ENCODE measurements around the gene TP73.
A peak's percentile ranks its signal among the peaks of the same experiment; 100 is the strongest.
"Not testable (repeated sequence)": the region's sequence is repeated elsewhere in the genome, so short reads cannot be mapped to it uniquely, and the experiment has no call there.

Gene TP73

DNA sequence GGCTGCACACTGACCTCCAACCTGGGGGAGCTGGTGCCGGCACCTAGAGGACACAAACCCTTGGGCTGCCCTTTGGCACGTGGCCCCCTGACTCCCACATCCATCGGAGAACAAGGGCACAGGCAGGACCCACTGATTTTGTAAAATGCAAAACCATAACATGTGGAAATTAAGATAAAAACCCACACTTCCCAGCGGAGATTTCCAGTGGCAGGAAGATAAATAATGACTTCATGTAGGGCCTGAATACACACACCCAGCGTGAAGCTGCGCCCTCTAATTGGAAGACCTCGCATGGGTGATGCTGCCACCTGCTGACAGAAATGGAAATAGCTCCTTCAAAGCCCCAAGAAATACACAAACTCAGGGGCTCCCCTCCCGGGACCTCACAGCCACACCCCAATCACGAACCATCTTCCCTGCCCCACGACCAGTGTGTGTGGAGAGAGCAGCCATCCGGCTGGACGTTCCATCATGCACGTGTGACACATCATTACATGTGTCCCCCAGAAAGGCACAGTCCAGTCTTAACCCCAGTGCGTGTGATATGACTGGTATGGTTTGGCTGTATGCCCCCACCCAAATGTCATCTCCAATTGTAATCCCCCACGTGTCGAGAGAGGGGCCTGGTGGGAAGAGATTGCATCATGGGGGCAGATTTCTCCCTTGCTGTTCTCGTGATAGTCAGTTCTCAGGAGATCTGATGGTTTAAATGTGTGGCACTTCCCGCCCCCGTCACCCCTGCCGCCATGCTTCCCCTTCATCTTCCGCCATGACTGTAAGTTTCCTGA is 33.2 kb upstream of the TP73 start:
- peak; percentile 67 for DNase-seq

DNA sequence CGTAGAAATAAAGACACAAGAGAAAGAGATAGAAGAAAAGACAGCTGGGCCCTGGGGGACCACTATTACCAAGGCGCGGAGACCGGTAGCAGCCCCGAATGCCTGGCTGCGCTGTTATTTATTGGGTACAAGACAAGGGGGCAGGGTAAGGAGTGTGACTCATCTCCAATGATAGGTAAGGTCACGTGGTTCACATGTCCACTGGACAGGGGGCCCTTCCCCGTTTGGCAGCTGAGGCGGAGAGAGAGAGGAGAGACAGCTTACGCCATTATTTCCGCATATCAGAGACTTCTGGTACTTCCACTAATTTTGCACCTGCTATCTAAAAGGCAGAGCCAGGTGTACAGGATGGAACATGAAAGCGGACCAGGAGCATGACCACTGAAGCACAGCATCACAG is 31.6 kb upstream of the TP73 start:
- DNase-seq = no peak

GRCh38 chr1:3621151-3621671 is 31.1 kb upstream of the TP73 start:
- DNase-seq = not testable (repeated sequence)

GRCh38 chr1:3622102-3622501 is 30.2 kb upstream of the TP73 start:
- not testable (repeated sequence) for DNase-seq

DNA sequence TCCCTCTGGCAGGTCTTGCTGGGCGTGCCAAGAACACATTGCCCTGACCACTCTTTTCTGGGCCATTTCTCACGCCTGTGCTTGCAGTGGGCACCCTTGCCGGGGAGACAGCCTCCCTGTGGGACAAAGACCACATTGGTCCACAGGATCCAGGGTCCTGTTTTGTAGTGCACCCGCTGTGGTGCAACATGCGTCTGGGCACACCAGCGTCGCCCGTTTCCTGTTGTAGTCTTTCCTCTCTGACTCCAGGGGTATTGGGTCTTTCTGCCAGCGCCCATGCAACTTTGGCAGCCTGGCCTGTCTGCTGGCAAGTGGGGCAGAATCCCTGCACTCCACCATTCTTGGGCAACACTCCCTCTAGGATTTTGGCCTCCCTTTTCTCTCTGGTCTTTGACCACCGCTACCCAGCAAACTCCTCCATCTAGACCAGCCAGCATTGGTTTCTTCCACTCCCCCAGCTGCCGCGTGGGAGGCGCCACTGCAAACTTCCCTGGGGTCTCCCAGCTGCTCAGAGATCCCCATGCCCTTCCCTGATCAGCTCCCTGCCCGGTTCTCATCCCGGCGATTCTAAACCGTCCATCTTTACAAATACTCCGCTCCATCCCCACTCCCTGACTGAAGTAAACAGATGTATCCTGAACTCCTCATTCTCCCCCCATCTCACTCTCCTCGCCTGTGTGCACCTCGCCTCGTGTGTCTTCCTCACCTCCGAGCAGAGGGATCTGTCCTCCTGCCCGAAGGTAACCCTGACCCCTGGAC is 28.7 kb upstream of the TP73 start:
- no peak for DNase-seq

DNA sequence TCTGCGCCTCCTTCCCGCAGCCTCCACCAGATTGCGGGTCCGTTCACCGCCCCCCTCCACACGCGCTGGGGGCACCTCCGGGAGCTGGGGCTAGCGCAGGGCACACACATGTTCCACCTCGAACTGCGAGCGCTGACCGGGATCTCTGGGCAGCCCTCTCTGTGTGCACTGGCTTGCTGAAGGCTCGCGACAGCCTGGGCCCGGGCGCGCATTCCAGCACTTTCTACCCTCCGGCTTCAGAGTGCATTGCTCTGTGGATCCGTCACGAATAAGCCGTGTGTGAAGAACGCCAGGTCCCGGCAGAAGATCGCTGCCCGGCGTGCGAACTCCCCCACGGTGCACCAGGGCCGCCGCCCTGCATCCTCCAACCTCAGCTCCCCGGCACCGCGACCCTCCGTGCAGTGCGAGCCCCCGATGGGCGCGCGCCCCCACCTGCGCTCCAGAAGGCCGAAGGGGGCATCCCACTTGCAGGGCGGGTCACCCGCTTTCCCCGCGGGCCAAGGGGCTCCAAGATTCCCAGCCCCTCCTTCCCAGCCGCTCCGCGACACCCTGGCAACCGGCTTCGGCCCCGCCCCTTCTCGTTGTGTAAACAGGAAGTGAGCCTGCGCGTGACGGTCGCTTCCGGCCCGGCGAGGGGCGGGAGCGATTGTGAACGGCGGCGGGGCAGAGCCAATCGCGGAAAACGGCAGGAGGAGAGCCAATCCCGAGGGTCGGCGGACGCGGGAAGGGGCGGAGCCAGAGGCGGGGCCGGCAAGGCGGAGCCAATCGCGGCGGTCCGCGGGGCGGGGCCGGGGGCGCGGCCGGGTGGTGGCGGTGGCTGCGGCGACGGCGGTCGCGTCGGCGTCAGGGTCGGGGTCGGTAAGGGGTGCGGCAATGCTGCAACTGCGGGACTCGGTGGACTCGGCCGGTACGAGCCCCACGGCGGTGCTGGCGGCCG is 27.8 kb upstream of the TP73 start, which contains the start of gene TPRG1L:
TSS of gene TPRG1L (plus strand) at position 816 of the 937 bp plus-strand sequence. CDS start at position 874, 58 bp downstream.
- DNase-seq = peak; percentile 98

- DNase-seq = peak; percentile 35
Observed at GRCh38 chr1:3625151-3625907, 27.0 kb upstream of the TP73 start.

- no peak for DNase-seq
Observed at GRCh38 chr1:3626025-3626424, 26.3 kb upstream of the TP73 start.

DNA sequence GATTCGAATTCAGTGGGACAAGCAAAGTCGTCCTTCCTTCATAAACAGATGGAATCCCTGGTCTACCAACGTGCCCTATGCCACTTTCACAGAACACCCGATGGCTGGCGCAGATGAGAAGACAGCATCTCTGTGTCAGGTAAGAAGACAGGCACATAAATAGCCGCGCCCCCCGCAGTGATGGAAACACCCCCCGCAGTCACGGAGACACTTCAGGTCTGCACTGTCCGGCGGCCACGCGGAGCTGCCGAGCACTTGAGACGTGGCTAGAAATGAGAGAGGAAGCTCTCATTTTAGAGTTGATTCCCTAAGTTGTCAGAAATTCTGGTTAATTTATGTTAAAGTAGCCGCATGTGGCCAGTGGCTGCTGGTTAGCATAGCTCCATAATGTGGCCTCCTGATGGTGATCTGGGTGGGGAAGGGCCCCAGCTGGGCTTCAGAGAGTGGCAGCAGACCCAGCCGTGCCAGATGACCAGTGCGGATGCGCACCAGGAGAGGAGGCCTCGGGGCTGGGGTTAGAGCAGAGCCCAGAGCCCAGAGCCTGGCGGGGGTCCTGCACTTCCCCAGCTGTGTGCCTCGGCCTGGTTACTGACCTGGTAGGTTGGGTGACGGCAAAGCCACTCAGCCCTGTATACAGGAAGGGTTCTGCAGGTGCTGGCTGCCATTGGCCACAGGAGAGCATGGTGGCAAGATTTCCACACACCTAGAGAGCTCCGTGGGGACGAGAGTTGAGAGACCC is 24.6 kb upstream of the TP73 start:
- DNase-seq = no peak

- DNase-seq = no peak
Observed at GRCh38 chr1:3628445-3628844, 23.9 kb upstream of the TP73 start.

GRCh38 chr1:3629561-3630160 is 22.7 kb upstream of the TP73 start:
- no peak for DNase-seq

GRCh38 chr1:3630161-3630611 is 22.1 kb upstream of the TP73 start:
- DNase-seq = no peak

DNA sequence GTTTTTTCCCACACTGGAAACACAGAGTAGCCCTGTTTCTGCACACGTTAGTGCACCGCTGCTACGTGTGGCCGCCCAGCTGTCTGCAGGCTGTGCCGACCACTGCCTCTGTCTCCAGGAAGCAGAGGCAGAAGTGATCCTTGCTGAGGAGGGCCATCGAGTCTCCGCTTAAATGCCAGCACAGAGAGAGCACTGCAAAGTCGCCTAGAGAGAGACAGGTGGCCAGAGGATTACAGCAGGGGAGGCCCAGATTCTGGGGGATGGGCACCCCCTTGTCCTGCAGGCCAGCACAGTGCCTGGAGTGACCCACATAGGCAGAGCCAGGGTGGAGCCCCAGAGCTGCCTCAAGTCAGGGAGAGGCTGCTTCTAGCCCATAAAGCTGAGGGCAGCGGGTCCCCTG is 21.4 kb upstream of the TP73 start:
- DNase-seq = no peak

- DNase-seq = no peak
Observed at GRCh38 chr1:3631320-3632260, 20.7 kb upstream of the TP73 start.

GRCh38 chr1:3632298-3632697 is 20.0 kb upstream of the TP73 start:
- DNase-seq = no peak

GRCh38 chr1:3632716-3633343 is 19.5 kb upstream of the TP73 start:
- no peak for DNase-seq

- no peak for DNase-seq
Observed at GRCh38 chr1:3633344-3634058, 18.8 kb upstream of the TP73 start.
